ENCODE measurements around the gene SLC7A10. TPM values are rescaled to one million over a fixed set of nuclear protein-coding genes. Genes with fewer than 3 reads are reported as not detected.
"Not testable (repeated sequence)": the region's sequence is repeated elsewhere in the genome, so short reads cannot be mapped to it uniquely, and the experiment has no call there.

Gene SLC7A10
- polyA plus RNA-seq, 5 donors, result 0.34 to 1.4 (median 0.58) TPM

- no peak for DNase-seq
Measured at GRCh38 chr19:33177417-33177979, 48.2 kb downstream of the SLC7A10 start.

DNA sequence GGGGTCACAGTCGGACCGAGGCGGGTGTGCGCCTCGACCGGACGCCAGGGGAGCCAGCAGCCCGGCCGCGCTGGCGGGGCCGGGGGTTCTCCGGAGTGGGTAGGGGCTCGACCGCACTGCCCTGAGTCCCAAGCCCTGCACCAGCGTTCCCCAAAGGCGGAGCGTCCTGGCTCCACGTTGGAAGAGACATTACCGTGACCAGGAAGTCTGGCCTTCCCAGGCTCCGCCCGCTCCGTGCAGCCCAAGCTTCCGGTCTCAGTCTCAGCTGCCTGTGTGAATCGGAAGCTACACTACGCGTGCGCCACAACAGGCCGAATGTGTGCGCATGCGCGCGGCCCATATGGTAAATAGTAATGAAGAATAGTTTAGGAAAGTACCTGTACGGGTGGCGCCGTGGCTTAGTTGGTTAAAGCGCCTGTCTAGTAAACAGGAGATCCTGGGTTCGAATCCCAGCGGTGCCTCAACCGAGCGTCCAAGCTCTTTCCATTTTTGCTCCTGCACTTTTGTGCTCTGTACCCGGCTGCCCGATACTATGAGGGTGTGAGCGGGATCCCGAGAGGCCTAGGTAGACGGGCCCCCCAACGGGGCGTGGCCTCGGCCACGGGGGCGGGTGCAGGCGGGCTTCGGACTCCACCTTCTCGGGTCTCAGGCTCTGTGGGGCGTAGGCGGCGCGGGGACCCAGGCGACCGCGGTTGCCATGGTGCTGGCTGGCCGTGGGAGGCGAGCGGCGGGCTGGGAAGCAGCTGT is 48.8 kb downstream of the SLC7A10 start:
- peak; percentile 99 for DNase-seq

DNA sequence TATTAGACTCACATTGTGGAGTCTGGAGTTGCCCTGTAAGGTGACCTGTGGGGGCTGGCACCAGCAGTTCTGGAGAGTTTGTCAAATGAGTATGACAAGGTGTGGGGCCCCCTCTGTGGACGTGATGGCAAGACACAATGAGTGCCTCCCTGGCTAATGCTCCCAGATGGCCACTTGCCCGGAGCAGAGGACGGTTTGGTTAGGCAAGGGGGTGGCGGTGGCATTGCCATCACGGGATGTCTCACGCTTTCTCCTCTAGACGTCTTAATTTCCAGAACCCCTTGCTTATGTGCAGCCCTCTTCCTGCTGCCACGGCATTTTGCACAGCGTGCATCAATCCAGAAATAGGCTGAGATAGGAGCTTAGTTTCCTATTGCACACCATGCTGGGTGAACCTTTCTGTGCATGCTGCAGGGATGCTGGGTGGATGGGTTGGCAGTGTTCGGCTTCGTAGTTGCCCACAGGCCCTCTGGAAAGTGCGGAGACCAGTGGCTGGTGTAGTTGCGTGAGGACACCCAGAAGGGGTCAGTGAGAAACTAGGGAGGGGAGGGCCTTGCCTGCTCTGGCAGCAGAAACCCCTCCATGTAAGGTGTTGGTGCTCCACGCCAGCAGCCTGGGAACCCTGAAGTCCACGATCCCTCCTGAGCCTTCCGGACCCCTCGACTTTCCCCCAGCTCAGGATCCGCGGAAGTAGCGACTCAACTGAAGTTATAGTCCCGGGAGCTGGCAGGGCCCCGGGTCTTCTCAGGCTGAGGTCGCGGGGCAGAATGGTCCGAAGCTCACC is 49.6 kb downstream of the SLC7A10 start:
- no peak for DNase-seq

DNA sequence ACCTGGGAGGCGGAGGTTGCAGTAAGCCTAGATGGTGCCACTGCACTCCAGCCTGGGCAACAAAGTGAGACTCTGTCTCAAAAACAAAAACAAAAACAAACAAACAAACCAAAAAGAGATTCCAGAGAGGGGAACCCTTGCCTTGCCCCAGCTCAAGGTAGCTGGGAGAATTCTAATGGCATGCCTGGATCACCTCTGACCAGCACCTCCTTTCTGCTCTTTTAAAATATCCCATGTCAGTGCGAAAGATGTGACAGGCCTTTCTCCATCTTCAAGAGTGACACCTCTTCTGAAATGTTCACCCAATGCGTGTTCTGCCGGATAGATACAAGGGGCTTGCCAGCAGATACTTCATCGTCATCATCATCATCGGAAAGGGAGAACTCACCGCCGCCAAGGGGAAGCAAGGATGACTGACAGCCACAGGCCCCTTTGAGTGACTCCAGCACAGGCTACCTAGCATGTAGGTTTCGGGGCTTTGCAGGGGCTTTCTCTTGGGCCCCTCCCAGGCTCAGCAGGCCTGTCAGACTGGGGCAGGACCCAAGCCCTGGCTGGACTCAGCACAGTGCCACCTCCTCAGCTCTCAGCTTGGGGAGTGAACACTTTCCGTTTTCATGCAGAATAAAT is 50.4 kb downstream of the SLC7A10 start:
- DNase-seq, result no peak

- DNase-seq, result no peak
Measured at GRCh38 chr19:33174186-33174585, 51.5 kb downstream of the SLC7A10 start.

- DNase-seq, result no peak
Measured at GRCh38 chr19:33171916-33172359, 53.7 kb downstream of the SLC7A10 start.

DNA sequence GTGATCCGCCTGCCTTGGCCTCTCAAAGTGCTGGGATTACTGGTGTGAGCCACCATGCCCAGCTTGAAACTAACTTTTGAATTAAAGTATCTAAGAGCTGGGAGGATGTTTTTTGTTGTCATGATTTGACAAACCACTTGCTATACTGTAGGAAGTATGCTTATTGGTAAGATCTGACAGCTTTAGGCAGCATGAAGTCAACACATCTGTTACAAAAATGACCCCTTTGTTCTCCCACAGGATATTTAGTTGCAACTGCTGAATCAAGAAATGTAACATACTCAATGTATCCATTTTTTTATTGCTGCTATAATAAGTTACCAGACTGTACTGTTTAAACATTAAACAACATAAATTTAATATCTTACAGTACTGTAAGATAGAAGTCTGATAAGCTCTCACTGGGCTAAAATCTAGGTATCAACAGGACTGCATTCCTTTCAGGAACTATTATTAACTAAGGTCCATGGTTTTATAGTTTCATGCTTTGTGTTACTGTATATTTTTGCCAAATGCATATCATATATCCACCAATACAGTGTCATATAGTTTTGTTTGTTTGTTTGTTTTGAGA is 54.3 kb downstream of the SLC7A10 start:
- DNase-seq, result no peak

DNA sequence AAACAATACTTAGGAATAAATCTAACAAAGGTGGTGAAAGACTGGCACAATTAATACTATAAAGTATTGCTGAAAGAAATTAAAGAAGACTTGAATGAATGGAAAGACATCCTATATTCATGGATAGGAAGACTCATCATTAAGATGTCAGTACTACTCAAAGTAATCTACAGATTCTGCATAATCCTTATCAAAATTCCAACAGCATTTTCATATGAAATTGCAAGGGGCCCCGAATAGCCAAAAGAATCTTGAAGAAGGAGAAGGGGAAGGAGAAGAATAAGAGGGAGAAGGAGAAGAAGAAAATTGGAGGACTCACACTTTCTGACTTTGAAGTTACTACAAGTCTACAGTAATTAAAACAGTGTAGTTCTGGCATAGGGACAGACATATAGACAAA is 57.1 kb downstream of the SLC7A10 start:
- DNase-seq, result no peak

GRCh38 chr19:33167438-33167837 is 58.2 kb downstream of the SLC7A10 start:
- no peak for DNase-seq

- DNase-seq, result not testable (repeated sequence)
Measured at GRCh38 chr19:33166037-33166436, 59.6 kb downstream of the SLC7A10 start.

DNA sequence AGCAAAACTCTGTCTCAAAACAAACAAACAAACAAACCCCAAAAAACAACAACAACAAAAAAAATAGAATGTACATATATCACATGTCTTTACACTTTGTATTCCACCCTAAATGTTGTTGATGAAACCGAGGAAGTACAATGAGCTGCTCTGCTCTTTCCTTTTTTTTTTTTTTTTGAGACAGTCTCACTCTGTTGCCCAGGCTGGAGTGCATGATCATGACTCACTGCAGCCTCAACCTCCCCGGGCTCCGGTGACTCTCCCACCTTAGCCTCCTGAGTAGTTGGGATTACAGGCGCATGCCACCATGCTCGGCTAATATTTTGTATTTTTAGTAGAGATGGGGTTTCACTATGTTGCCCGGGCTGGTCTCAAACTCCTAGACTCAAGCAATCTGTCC is 62.2 kb downstream of the SLC7A10 start:
- no peak for DNase-seq

- no peak for DNase-seq
Measured at GRCh38 chr19:33161201-33161600, 64.4 kb downstream of the SLC7A10 start.

DNA sequence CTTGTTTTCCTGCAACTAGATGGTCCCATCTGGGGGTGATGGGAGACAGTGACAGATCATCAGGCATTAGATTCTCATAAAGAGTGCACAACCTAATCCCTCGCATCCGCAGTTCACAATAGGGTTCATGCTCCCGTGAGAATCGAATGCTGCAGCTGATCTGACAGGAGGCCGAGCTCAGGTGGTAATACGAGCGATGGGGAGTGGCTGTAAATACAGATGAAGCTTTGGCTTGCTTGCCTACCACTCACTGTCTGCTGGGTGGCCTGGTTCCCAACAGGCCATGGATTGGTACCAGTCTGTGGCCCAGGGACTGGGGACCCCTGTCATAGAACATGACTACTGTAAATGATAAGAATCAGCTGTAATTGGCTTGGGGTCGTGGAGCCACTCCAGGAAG is 65.8 kb downstream of the SLC7A10 start:
- no peak for DNase-seq

DNA sequence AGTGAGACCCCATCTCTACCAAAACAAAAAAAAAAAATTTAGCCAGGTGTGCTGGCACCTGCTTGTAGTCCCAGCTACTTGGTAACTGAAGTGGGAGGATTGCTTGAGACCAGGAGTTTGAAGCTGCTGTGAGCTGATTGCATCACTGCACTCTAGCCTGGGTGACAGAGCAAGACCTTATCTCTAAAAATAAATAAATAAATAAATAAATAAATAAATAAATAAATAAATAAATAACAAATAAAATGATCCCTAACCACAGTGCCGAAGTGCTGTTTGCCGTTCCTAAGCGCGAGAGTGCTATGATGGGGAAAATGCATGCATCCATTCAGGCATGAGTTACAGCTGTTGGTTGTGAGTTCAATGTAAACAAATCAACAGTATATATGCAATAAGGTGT is 66.5 kb downstream of the SLC7A10 start:
- no peak for DNase-seq

Other genes starting within 250 kb of the SLC7A10 start
- 1 to 10 TPM; 6.2 to 9.2 (median 8.7) TPM for gene RHPN2, start 161.0 kb downstream of the SLC7A10 start, polyA plus RNA-seq (ENCODE audit: insufficient read depth in 1 of 5, insufficient read length in 5 of 5, low replicate concordance in 1 of 5)
- 10 to 100 TPM; 15.4 to 19.5 (median 17.1) TPM for gene GPATCH1, start 144.7 kb downstream of the SLC7A10 start, polyA plus RNA-seq (ENCODE audit: insufficient read depth in 1 of 5, insufficient read length in 5 of 5, low replicate concordance in 1 of 5)
- gene WDR88, start 93.7 kb downstream of the SLC7A10 start, polyA plus RNA-seq (ENCODE audit: insufficient read depth in 1 of 5, insufficient read length in 5 of 5, low replicate concordance in 1 of 5), result 1 to 10 TPM in 4 of 5 donors, under 1 TPM in 1; 0.94 to 1.7 (median 1.3) TPM
- gene LRP3, start 31.5 kb downstream of the SLC7A10 start, polyA plus RNA-seq (ENCODE audit: insufficient read depth in 1 of 5, insufficient read length in 5 of 5, low replicate concordance in 1 of 5), result 10 to 100 TPM; 16.3 to 43.4 (median 25.5) TPM
- gene CEBPA, start 76.7 kb upstream of the SLC7A10 start, polyA plus RNA-seq (ENCODE audit: insufficient read depth in 1 of 5, insufficient read length in 5 of 5, low replicate concordance in 1 of 5), result 10 to 100 TPM; 10.7 to 25.9 (median 14.2) TPM
- 10 to 100 TPM; 17.6 to 25.0 (median 19.3) TPM for gene CEBPG, start 147.9 kb upstream of the SLC7A10 start, polyA plus RNA-seq (ENCODE audit: insufficient read depth in 1 of 5, insufficient read length in 5 of 5, low replicate concordance in 1 of 5)